GM19397 (cell line): ENCODE results near the gene BBS9.
A peak's percentile ranks its signal among the peaks of the same experiment; 100 is the strongest.

Experiments
- ATAC-seq: cut with Tn5 transposase; IDR thresholded peaks from one replicate; pipeline ENCODE4 v1.9.1; 2021; ENCODE audit warnings: mild to moderate bottlenecking, moderate library complexity; ENCODE audit not compliant: unreplicated experiment

Gene BBS9

DNA sequence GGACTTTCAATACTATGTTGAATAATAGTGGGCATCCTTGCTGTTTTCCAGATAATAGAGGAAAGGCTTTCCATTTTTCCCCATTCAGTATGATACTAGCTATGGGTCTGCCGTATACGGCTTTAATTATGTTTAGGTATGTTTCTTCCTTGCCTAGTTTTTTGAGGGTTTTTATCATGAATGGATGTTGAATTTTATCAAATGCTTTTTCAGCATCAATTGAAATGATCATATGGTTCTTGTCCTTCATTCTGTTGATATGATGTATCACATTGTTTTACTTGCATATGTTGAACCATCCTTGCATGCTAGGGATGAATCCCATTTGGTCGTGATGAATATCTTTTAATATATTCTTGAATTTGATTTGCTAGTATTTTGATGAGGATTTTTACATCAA lies 11.0 kb upstream of the BBS9 start:
- ATAC-seq: no peak

DNA sequence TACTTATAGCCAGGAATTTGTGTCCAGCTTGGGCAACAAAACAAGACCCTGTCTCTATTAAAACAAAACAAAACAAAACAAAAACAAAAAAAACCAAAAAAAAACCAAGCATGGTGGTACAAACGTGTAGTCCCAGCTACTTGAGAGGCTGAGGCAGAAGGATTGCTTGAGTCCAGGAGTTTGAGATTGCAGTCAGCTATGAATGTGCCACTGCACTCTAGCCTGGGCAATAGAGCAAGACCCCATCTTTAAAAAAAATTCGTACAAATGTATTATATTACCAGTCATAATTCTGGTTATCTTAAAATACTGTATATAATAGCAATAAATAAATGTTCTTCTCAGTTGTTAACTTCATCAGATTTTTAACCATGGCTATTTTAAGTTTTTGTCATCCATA lies 2.3 kb upstream of the BBS9 start:
- ATAC-seq: no peak

- ATAC-seq: no peak
Measured at GRCh38 chr7:33128631-33128989, 754 bp upstream of the BBS9 start.

- ATAC-seq: no peak
Measured at GRCh38 chr7:33129806-33130153, 416 bp downstream of the BBS9 start.

GRCh38 chr7:33130184-33130583 lies 820 bp downstream of the BBS9 start:
- no peak for ATAC-seq

GRCh38 chr7:33137103-33137502 lies 7.7 kb downstream of the BBS9 start:
- no peak for ATAC-seq

- no peak for ATAC-seq
Measured at GRCh38 chr7:33142585-33142984, 13.2 kb downstream of the BBS9 start.

- ATAC-seq: no peak
Measured at GRCh38 chr7:33143996-33144718, 14.8 kb downstream of the BBS9 start.

- ATAC-seq: no peak
Measured at GRCh38 chr7:33145156-33145555, 15.8 kb downstream of the BBS9 start.

GRCh38 chr7:33152087-33152486 lies 22.7 kb downstream of the BBS9 start:
- ATAC-seq: no peak

GRCh38 chr7:33155811-33156210 lies 26.4 kb downstream of the BBS9 start:
- ATAC-seq: no peak

- ATAC-seq: no peak
Measured at GRCh38 chr7:33156441-33156840, 27.1 kb downstream of the BBS9 start.

DNA sequence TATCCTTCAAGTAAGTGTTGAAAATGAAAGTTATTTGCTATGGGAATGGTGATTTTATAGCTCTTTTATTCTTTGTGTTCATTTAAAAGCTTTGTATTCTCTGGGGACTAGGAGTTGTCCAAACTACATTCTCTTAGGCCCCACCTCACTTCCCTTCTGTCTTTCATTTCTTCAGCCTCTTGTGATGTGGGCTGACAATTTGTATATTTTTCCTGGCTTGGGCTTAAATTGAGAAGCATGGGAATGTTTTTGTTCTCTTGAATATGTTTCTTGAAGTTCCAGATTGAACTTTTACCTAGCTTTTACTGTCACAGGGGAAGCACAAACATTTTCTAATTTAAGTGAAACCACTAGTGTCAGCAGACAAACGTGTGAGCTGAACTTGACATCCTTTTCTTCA lies 27.9 kb downstream of the BBS9 start:
- ATAC-seq: no peak

- ATAC-seq: no peak
Measured at GRCh38 chr7:33157781-33158180, 28.4 kb downstream of the BBS9 start.

- ATAC-seq: no peak
Measured at GRCh38 chr7:33177876-33178275, 48.5 kb downstream of the BBS9 start.

DNA sequence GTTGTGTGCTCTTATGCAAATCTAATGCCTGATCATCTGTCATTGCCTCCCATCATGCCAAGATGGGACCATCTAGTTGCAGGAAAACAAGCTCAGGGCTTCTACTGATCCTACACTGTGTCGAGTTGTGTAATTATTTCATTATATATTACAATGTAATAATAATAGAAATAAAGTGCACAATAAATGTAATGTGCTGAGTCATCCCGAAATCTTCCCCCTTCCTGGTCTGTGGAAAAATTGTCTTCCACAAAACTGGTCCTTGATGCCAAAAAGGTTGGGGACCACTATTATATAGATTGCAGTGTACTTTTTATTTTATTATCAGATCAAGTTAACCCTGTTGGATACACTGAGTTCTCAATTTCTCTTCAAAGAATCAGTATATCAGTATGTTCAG lies 50.2 kb downstream of the BBS9 start:
- ATAC-seq: no peak

DNA sequence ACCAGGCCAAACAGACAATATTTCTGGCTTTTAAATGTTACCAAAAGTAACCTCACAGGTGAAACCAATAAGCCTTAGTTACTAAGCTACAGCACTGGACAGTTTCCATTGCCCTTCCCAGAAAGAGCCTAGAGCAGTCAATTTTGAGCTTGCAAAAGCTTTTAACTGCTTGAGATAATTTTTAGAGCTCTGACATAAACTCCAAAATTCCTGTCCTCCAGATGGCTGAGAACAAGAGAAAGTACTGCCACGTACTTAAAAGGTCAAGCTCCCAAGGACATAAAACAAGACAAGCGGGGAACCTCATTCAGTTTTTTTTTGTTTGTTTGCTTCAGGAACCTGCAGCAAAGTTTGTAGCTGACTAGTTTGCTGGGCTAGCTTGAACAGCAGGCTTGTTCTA lies 54.1 kb downstream of the BBS9 start:
- no peak for ATAC-seq

GRCh38 chr7:33184828-33185227 lies 55.5 kb downstream of the BBS9 start:
- ATAC-seq: no peak

GRCh38 chr7:33185786-33186185 lies 56.4 kb downstream of the BBS9 start:
- no peak for ATAC-seq

DNA sequence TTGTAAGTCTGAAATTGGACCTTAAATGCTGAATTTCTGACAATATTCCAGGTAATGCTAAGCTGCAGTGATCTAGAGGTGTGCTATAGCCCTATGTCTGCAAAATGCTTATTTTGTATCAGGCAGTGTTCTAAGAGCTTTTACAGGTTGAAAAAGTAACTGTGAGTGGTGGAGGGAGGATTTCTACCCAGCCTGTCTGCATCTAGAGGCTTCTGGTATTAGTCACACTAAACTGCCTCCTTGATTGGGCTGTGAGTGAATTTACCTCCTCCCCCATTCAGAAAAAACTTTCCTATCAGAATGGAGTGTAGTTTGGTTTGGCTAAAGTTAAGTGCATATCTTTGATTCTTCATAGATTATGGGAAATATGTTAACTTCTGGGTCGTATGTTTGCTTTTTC lies 56.8 kb downstream of the BBS9 start:
- no peak for ATAC-seq

GRCh38 chr7:33190688-33191304 lies 61.4 kb downstream of the BBS9 start:
- ATAC-seq: peak; percentile 17

DNA sequence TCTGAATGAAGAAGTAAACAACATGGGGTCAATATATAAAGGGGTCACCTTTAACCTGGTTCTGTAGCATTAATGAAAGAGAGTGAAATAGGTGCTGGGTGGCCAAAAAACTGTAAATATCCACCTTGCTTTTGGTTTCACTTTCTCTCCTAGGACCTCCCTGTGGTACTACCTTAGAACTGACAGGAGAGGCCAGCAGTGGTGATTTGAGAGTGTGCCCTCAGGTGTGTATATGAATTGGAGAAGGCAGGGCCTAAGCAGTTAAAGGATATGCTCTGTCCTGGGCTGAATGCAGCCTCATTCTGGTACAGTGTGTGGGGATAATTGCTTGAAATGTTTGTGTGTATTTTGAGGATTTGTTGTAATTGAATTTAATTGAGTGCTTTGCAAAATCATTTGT lies 62.0 kb downstream of the BBS9 start:
- ATAC-seq: peak; percentile 51

GRCh38 chr7:33192695-33193291 lies 63.4 kb downstream of the BBS9 start:
- ATAC-seq: no peak
